PC-3 (cell line): ENCODE measurements around the gene METTL1.

Experiments used
- EZH2 ChIP-seq: fragments of 300-600 bp; sonication (generic); IDR thresholded peaks from one replicate; pipeline ENCODE4 v1.6.1; 2017; ENCODE audit warnings: antibody characterized with exemption, mild to moderate bottlenecking, low read length; ENCODE audit not compliant: unreplicated experiment
- TF ChIP-seq, protein P1 (sequence below): fragments of 300-600 bp; sonication (generic); conservative IDR thresholded peaks from 2 replicates; pipeline ENCODE4 v1.5.1; 2017; ENCODE audit warnings: antibody characterized with exemption, low read depth, mild to moderate bottlenecking, low read length

DNA sequence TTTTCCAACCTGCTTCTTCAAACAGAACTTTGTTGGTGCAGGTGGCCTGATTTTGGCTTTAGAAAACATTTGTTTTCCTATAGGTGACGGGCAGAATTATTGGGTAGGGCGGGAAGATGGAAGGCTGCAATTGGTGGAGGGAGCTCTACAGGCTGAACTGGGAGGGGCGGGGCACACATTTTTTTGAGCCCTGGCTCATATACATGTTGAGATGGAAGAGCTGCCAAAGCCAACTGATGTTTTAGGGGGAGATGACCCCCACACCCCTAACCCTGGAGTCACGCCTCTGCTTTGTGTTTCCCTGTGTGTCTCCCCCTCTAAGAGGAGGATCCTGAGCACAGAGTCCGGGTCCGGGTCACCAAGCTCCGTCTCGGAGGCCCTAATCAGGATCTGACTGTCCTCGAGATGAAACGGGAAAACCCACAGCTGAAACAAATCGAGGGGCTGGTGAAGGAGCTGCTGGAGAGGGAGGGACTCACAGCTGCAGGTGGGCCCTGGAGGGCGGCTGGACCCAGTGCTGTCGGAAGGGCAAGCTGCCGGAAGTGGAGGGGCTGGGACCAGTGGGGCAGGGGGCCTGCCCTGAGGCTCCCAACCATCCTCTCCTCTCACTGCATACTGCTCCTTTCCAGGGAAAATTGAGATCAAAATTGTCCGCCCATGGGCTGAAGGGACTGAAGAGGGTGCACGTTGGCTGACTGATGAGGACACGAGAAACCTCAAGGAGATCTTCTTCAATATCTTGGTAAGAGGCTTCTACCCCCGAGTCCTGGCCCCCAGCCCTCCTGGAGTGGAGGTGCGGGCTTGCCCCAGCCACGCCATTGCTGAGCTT lies 51.9 kb downstream of the METTL1 start:
- TF ChIP-seq, protein P1, sequence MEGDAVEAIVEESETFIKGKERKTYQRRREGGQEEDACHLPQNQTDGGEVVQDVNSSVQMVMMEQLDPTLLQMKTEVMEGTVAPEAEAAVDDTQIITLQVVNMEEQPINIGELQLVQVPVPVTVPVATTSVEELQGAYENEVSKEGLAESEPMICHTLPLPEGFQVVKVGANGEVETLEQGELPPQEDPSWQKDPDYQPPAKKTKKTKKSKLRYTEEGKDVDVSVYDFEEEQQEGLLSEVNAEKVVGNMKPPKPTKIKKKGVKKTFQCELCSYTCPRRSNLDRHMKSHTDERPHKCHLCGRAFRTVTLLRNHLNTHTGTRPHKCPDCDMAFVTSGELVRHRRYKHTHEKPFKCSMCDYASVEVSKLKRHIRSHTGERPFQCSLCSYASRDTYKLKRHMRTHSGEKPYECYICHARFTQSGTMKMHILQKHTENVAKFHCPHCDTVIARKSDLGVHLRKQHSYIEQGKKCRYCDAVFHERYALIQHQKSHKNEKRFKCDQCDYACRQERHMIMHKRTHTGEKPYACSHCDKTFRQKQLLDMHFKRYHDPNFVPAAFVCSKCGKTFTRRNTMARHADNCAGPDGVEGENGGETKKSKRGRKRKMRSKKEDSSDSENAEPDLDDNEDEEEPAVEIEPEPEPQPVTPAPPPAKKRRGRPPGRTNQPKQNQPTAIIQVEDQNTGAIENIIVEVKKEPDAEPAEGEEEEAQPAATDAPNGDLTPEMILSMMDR: no peak
- no peak for TF ChIP-seq EZH2
